ENCODE measurements around the gene TPRX2.

DNA sequence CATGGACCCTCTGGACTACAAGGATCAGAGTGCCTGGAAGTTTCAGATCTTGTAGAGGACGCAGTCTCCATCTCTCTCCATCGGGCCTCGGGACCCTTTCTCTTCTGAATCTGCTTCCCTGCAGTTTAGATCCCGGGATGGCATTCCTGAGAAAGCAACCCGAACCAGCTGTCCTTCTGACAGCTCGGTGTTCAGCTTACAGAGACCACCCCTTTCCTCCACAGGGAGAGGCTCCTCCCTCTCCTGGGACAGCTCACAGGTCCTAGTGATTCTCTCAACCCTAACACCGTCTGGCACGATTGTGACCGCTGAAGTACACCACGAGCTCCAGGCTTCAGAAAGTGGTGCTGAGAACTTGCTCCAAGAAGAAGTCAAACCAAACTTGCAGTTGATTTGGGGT, 19.1 kb upstream of the TPRX2 start:
- TF ChIP-seq, protein P1, sequence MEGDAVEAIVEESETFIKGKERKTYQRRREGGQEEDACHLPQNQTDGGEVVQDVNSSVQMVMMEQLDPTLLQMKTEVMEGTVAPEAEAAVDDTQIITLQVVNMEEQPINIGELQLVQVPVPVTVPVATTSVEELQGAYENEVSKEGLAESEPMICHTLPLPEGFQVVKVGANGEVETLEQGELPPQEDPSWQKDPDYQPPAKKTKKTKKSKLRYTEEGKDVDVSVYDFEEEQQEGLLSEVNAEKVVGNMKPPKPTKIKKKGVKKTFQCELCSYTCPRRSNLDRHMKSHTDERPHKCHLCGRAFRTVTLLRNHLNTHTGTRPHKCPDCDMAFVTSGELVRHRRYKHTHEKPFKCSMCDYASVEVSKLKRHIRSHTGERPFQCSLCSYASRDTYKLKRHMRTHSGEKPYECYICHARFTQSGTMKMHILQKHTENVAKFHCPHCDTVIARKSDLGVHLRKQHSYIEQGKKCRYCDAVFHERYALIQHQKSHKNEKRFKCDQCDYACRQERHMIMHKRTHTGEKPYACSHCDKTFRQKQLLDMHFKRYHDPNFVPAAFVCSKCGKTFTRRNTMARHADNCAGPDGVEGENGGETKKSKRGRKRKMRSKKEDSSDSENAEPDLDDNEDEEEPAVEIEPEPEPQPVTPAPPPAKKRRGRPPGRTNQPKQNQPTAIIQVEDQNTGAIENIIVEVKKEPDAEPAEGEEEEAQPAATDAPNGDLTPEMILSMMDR (IDR thresholded peaks at IDR 0.05), result no peak
- TF ChIP-seq POLR2A (IDR thresholded peaks at IDR 0.05), result no peak
